IPS DF 4.7 (cell line): ENCODE results near the gene PLAC9.
"Not testable (repeated sequence)": the region's sequence is repeated elsewhere in the genome, so short reads cannot be mapped to it uniquely, and the experiment has no call there.

Experiments used
- DNase-seq: peaks from one replicate; pipeline ENCODE4 v3.0.0-alpha.2; 2013; ENCODE audit warnings: low spot score; ENCODE audit errors: extremely low read depth

The PLAC9 gene

DNA sequence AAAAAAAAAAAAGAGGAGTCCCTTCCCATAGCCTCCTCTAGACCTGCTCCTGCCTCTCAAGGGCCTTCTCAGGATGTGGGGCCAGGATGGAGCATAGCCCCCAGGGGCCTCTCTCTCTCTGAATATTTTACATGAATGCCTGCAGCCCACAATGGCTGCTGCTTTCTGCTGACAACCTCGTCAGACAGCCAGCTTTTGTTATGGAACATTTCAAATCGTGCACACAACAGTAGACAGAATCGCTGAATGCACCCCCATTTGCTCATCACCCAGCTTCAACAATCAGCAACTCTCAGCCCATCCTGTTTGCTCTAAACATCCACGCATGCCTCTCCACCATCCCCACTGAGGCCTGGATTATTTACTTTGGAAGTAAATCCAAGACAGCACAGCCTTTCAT, 5.4 kb downstream of the PLAC9 start:
- no peak for DNase-seq

GRCh38 chr10:80139265-80139664, 6.7 kb downstream of the PLAC9 start:
- no peak for DNase-seq

- no peak for DNase-seq
Measured at GRCh38 chr10:80140251-80140650, 7.7 kb downstream of the PLAC9 start.

- no peak for DNase-seq
Measured at GRCh38 chr10:80141696-80142460, 9.3 kb downstream of the PLAC9 start.

GRCh38 chr10:80144067-80144695, 11.7 kb downstream of the PLAC9 start:
- DNase-seq, result no peak

DNA sequence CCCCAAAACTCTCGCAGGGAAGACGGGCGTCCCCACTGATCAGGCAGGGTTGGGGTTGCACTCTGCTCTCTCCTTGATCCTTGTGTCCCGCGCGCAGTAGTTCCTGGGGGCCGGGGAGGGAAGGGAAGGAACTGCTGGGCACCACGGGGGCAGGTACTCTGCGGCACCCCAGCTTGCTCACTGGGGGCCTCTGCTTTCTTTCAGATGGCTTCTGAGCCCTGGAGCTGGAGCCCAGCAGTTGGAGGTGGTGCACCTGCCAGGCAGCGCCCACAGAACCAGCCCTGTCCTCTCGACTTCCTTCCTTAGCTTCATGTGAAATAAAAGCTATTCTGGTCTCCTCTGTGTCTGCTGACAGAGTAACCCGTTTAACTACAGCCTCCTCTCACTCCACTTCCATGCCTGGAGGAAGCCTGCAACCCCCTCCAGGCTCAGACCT, 12.2 kb downstream of the PLAC9 start:
- no peak for DNase-seq

GRCh38 chr10:80145406-80146308, 13.1 kb downstream of the PLAC9 start:
- DNase-seq, result not testable (repeated sequence)

DNA sequence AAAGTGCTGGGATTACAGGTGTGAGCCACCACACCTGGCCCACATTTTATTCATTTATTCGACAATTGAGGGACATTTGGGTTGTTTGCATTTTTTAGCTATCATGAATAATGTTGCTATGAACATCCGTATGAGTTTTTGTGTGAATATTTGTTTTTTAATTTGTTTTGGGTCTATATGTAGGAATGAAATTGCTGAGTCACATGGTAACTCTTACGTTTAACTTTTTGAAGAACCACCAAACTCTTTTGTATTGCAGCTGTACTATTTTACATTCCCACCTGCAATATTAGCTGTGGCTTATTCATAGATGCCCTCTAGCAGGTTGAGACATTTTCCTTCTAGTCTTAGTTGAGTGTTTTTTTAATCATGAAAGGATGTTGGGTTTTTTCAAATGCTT, 14.4 kb downstream of the PLAC9 start:
- no peak for DNase-seq

DNA sequence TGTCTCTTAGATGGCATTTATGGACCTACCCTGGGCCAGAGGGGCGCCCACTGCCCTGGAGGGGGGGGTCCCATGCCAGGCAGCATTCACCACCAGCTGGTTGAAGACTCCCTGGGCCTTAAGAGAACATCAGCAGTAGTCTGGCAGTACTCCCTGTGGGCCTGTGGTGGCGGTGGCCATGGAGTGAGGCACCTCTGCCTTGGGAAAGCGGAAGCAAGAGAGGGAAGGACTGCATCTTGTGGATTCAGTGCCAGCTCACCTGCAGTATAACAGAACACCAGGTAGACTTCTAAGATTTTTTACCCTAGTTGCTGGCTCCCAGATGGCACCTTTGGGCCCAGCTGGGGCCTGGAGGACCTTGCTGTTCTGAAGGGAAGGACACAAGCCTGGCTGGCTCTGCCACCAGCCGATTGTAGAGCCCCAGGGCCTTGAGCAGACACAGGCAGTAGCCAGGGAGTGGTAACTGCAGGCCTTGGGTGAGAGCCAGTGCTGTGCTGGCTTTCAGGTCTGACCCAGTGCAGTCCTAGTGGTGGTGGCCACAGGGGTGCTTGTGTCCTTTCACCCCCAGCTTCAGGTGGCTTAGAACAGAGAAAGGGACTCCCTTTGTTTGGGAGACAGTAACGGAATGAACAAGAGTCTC, 15.8 kb downstream of the PLAC9 start:
- DNase-seq, result no peak

DNA sequence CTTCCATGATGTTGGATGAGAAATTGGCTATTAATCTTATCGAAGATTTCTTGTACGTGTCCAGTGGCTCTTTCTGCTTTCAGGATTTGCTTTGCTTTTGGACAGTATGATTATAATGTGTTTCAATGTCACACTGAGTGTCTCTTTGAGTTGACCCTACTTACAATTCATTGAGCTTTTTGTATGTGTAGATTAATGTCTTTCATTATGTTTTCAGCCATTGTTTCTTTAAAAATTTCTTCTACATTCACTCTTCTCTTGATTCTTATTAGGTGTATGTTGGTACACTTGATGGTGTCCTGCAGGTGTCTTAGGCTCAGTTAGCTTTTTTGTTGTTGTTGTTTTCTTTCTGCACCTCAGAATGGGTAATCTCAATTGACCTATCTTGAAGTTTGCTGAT, 16.6 kb downstream of the PLAC9 start:
- no peak for DNase-seq

DNA sequence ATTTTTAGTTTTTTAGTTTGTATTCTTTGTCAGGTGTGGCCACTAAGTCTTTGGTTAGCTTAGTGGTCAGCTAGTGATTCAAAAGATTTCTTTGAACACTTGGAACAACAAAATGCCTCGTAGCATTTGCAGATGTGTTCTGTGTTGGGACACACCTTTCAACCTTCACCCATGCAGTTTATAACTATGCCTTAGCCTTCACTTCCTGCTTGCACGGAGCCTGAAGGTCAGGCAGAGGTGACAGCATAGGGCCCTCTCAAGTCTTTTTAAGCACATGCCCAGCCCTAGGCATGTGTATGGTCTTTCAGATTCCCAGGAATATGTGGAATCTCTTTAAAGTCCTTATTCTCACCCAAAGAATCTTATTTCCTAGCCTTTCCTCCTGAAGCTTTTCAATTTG, 17.6 kb downstream of the PLAC9 start:
- no peak for DNase-seq

DNA sequence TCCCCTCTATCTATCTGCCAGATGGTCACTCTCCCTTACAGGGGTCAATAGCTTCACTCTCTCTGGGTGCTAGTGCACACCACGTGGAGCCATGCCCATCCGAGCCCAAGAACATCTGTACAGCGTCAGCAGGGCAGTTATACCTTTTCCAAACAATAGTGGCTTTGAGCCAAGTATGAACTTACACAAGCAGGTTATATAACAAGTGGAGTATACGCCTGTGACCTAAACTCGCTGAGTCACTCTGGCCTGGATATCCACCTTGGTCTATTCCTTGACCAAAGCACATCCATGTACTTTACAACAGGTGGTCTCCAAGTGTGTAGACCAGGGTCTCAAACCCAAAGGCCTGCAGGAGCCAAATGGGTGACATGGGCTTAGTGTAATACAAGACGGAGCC, 20.3 kb downstream of the PLAC9 start:
- no peak for DNase-seq

DNA sequence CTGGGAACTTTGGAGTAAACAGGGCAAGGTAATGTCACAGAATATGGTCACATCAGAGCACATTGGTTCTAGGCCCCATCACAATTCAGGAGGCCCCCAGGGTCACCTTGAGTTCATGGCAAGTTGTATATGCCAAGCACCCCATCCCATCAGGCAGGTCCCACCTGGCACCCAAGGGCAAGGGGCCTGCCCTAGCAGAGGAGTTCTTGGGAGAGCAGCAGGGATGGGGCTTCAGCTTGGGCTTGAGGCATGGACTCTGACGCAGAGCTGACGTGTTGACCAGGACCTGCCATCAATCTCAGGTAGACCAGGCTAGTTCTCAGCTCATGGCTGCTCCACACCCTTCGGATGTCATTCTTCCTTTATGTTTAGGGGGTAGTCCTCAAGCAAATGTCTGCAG, 20.9 kb downstream of the PLAC9 start:
- DNase-seq, result no peak

- no peak for DNase-seq
Measured at GRCh38 chr10:80154626-80154977, 22.1 kb downstream of the PLAC9 start.

DNA sequence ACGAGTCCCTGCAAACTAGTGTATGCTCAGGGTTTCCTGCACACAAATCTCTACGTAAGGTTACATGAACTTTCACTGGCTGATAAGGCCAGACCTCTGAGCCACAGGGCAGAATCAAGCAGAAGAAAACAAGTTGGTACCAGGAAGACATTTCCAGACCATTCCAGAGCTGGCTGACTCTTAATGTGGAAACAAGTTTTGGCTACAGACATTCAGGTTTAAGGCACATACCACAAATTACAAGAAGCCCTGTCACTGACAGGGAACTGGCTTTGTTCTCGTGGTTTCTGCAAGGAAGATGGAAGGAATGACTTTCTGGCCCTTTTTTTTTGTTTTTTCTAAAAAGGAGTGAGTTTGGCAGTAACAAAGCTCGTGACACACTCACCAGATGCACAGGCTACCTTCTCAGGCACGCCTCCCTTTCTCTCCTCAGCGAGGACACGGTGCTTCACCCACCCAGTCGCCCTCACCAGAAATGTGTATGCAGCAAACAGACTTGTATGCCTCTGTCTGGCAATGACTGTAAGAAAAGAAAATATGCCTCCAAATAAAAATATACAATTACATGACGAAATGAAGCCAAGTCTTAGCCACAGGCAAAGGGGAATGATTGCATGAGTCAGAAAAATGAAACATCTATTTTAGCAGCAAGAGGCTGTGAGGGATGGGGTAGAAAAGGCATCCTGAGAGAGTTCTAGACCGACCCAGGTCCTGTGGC, 22.6 kb downstream of the PLAC9 start:
- DNase-seq, result no peak

DNA sequence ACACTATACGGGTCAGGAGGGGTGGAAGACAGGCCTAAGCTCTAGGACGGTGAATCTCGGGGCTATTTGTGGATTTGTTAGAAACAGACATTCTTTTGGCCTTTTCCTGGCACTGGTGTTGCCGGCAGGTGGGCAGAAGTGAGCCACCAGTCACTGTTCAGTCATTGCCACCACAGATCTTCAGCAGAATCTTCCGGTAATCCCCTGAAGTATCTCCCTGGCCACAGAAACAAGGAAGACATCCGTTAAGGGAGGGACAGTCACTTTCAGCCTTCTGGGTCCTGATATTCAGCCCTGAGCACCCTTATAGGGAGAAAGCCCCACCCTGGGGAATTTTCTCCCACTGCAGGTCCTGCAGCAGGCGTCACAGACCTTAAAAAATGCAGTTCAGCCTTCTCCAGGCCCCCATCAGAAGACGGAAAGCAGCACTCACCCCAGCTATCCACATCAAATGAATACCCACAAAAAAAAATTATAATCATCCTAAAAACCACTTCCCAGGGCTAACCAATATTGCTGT, 23.2 kb downstream of the PLAC9 start:
- DNase-seq, result no peak

GRCh38 chr10:80156216-80156615, 23.7 kb downstream of the PLAC9 start:
- no peak for DNase-seq

DNA sequence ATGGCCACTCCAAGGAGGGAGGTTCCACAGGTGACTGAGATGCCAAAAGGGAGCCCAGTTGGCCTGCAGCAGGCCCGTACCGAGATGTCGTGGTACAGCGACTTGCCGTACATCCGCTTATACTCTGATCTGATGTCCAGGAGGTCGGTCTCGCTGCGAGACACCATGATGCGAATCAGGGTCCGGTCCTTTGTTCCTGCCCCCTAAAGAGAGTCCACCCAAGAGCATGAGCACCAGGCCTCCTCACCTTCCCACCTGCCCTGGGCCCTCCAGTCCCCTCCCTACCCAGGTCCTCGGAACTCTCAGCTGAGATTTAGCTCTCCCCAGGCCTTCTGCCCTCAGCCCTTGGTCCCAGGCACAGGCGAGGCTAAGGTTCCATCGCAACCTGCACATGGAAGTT, 25.0 kb downstream of the PLAC9 start:
- DNase-seq, result no peak

DNA sequence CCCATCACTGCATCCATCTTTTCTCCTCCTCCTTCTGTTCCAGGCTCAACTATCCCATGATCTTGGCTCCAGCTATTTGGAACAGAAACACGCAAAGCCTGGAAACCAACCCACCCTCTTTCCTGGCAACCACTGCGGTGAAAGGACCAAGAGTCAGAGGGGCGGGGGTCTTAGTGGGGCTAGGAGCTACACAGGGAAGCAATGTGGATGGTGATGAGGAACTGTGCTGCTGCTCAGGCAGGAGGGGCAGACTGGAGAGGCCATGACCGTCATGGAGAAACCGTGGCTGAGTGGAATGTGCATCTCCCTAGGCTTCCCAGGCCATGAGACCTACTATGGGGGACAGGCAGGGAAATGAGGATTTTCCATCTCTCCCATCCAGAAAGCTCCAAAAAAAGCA, 25.6 kb downstream of the PLAC9 start:
- DNase-seq, result no peak

- no peak for DNase-seq
Measured at GRCh38 chr10:80158598-80159127, 26.1 kb downstream of the PLAC9 start.
